Heart right ventricle (tissue), 16 donors: ENCODE measurements around the gene PBRM1. TPM values are rescaled to one million over a fixed set of nuclear protein-coding genes. Genes with fewer than 3 reads are reported as not detected.

Source experiments
- ATAC-seq, 8 donors: fragments of 200-7000 bp; cut with Tn5 transposase; one replicate each; pipeline ENCODE4 v1.9.1; 2020; ENCODE audit warnings: mild to moderate bottlenecking in 8 of 8, moderate library complexity in 8 of 8, moderate number of reproducible peaks in 1 of 8
- DNase-seq, 2 donors: peaks; one replicate each; pipeline ENCODE4 v3.0.0-alpha.2; 2020
- H3K27ac ChIP-seq, 10 donors: fragments of 200-600 bp; sonication (generic) in 2 of 10; one replicate each; pipeline versions ENCODE4 v1.5.0 to v1.8.0; 2020 to 2022; ENCODE audit warnings: mild to moderate bottlenecking in 3 of 10
- H3K27me3 ChIP-seq, 7 donors: fragments of 200-600 bp; one replicate each; pipeline ENCODE4 v1.8.0; 2021 to 2022; ENCODE audit warnings: mild to moderate bottlenecking in 2 of 7
- H3K36me3 ChIP-seq, 9 donors: fragments of 200-600 bp; sonication (generic) in 1 of 9; one replicate each; pipeline versions ENCODE4 v1.5.0 to v1.8.0; 2020 to 2022; ENCODE audit warnings: mild to moderate bottlenecking in 2 of 9
- H3K4me1 ChIP-seq, 9 donors: fragments of 200-600 bp; sonication (generic) in 1 of 9; one replicate each; pipeline versions ENCODE4 v1.5.0 to v1.8.0; 2020 to 2022; ENCODE audit warnings: mild to moderate bottlenecking in 4 of 9
- H3K4me3 ChIP-seq, 10 donors: fragments of 200-600 bp; sonication (generic) in 2 of 10; one replicate each; pipeline versions ENCODE4 v1.5.0 to v1.8.0; 2020 to 2022; ENCODE audit warnings: mild to moderate bottlenecking in 7 of 10, moderate library complexity in 2 of 10
- H3K9me3 ChIP-seq, 11 donors: fragments of 200-600 bp in 10 of 11; sonication (generic) in 2 of 11; one replicate each; pipeline versions ENCODE4 v1.5.0 to v1.8.0; 2013 to 2022; ENCODE audit warnings: mild to moderate bottlenecking in 2 of 11, control low read depth in 1 of 11, moderate library complexity in 1 of 11
- WGBS, 2 donors: extraction: QIAGEN DNeasy Blood & Tissue Kit; methylation state at CpG; one replicate each; pipeline ENCODE4 v1.1.7; 2013; ENCODE audit warnings: inconsistent platforms in 1 of 2; 5-methylcytosine and 5-hydroxymethylcytosine counted together
- intact Hi-C, 10 donors: fragments of 100-400 bp; cut with DNase I; formaldehyde crosslinking; loops; one replicate each; pipeline versions ENCODE4 v1.11.1 to v1.14.2; 2022
- long read RNA-seq, 3 donors: library from polyadenylated mRNA; unstranded; transcript quantifications; one replicate each; pipeline ENCODE4 v2.0.0, GENCODE V29; 2020 to 2021
- polyA plus RNA-seq, 2 donors: library from polyadenylated mRNA; stranded (reverse); fragments of 200-250 nt; gene quantifications; one replicate each; pipeline ENCODE4 v1.2.3, GENCODE V29; 2013
- total RNA-seq, 10 donors: library from RNA; stranded (reverse); fragmentation: NEBNext Ultra II Directional in 3 of 10; extraction: Animal tissue kit (Norgen Biotek cat#: 25700) in 3 of 10; gene quantifications; one replicate each; pipeline versions ENCODE4 v1.2.1 to v1.2.4, GENCODE V29; 2021 to 2023
- TF ChIP-seq, protein P1 (sequence below), 9 donors: fragments of 200-600 bp; sonication (generic) in 2 of 9; IDR thresholded peaks; one replicate each; pipeline versions ENCODE4 v1.5.0 to v1.8.0; 2021 to 2022; ENCODE audit warnings: antibody characterized with exemption in 9 of 9, mild to moderate bottlenecking in 5 of 9, moderate library complexity in 1 of 9
- donor health status: Arrhythmogenic right ventricular cardiomyopathy.
- donor health status: ischemic (EF 13 %, LVEDD 7.1; RV severe dilation, severe dysfunction).
- donor health status: healthy with polysubstance abuse.
- donor health status: DM: no; HTN: yes; CAD: no.
- donor health status: DM: no; HTN: no; CAD: no.
- donor health status: ischemic (EF 25% LVEDD 6.9; RV normal size, moderate dysfunction).
- donor health status: ischemic (EF 25% LVEDD 5.7; RV mildly dilated, moderate dysfunction).
- donor health status: healthy.
- donor health status: DM: yes; HTN: yes; CAD: no.
- donor health status: Ischemic cardiomyopathy.
- donor health status: ischemic (EF 35%, LVEDD 5.7; RV mildly dilated, moderate dysfunction).
- donor health status: nonischemic (EF 11% LVEDD 7.7; RV severe dilation, severe dysfunction).
- donor health status: DM: yes; HTN: yes; CAD: no.
- donor health status: PGD.
- donor health status: ischemic (EF 29% LVEDD 5.4; RV normal size, mild dysfunction).
- donor health status: nonischemic (EF 23%, LVEDD 6.1; RV moderate dilation, normal function).

PBRM1 gene
- total RNA-seq (10 to 100 TPM; 41.6 to 63.9 (median 51.7) TPM), polyA plus RNA-seq (1 to 10 TPM; 6.0 to 8.0 TPM)
- long read RNA-seq, donor 1, partial matches to known transcripts: 15 of 38 reads
- long read RNA-seq, donor 1, other reads (novel, unspliced or antisense): 23 of 38 reads
- long read RNA-seq, donor 2, partial matches to known transcripts: 22 of 46 reads
- long read RNA-seq, donor 2, other reads (novel, unspliced or antisense): 24 of 46 reads
- long read RNA-seq, donor 3, partial matches to known transcripts: 13 of 29 reads
- long read RNA-seq, donor 3, other reads (novel, unspliced or antisense): 16 of 29 reads

- TF ChIP-seq, protein P1, sequence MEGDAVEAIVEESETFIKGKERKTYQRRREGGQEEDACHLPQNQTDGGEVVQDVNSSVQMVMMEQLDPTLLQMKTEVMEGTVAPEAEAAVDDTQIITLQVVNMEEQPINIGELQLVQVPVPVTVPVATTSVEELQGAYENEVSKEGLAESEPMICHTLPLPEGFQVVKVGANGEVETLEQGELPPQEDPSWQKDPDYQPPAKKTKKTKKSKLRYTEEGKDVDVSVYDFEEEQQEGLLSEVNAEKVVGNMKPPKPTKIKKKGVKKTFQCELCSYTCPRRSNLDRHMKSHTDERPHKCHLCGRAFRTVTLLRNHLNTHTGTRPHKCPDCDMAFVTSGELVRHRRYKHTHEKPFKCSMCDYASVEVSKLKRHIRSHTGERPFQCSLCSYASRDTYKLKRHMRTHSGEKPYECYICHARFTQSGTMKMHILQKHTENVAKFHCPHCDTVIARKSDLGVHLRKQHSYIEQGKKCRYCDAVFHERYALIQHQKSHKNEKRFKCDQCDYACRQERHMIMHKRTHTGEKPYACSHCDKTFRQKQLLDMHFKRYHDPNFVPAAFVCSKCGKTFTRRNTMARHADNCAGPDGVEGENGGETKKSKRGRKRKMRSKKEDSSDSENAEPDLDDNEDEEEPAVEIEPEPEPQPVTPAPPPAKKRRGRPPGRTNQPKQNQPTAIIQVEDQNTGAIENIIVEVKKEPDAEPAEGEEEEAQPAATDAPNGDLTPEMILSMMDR (IDR thresholded peaks at IDR 0.05): peak in 1 of 9 donors; percentile 10
- Histone ChIP-seq H3K9me3 (no peaks in the 10 kb centered on the region), H3K4me3 (peak within 1 kb of the TSS; percentile 50 to 95 (median 76)), H3K4me1 (peaks cover 0 to 55% (median 52%) of the 10 kb centered on the region in 9 donors), H3K27ac (peak within 1 kb of the TSS; percentile 91 to 99 (median 98)), H3K36me3 (peaks cover 0 to 51% (median 40%) of the 10 kb centered on the region in 9 donors), H3K27me3 (no peaks in the 10 kb centered on the region)
- peak; percentile 87 to 97 (median 92) for ATAC-seq
- intact Hi-C loops: loop anchor here in 6 of 10 donors (10.0 kb wide), 3 partner anchors 211 to 231 kb away; partner anchors contain the start of genes NISCH (in 3 of the 6) and TNNC1 (in 3 of the 6)
- DNase-seq: peak; percentile 92 to 93
- 1% methylated on average over 69 to 82 of the region's 82 CpGs for WGBS, 2 donors
These were observed at the start of gene PBRM1, which contains the start of gene GNL3 for GRCh38 chr3:52685709-52686691. Gene PBRM1 (minus strand): TSS chr3:52685913. Gene GNL3 (plus strand): TSS chr3:52686032. CDS start chr3:52686093, 61 bp downstream.

GRCh38 chr3:52733256-52733891, 47.7 kb upstream of the PBRM1 start:
- 87 to 98% methylated on average over 10 of the region's 10 CpGs for WGBS, 2 donors
- peaks cover 0 to 8% (median 0%) of the 10 kb centered on the region in 9 donors for H3K4me1 ChIP-seq
- H3K36me3 ChIP-seq: peaks cover 0 to 100% (median 44%) of the 10 kb centered on the region in 9 donors
- no peaks in the 10 kb centered on the region for H3K27me3 ChIP-seq
- H3K9me3 ChIP-seq: peaks cover 0 to 31% (median 6%) of the 10 kb centered on the region in 11 donors
- H3K4me3 ChIP-seq: no peak overlapping the region
- intact Hi-C loops: no loop called here
- no peak for DNase-seq
- H3K27ac ChIP-seq: no peak overlapping the region
- TF ChIP-seq, protein P1 (IDR thresholded peaks at IDR 0.05): no peak
- no peak for ATAC-seq

GRCh38 chr3:52731590-52731989, 45.9 kb upstream of the PBRM1 start:
- peaks cover 0 to 8% (median 0%) of the 10 kb centered on the region in 9 donors for H3K4me1 ChIP-seq
- no peak overlapping the region for H3K27ac ChIP-seq
- H3K36me3 ChIP-seq: peaks cover 0 to 93% (median 32%) of the 10 kb centered on the region in 9 donors
- no peak for ATAC-seq
- WGBS, 2 donors: 82 to 95% methylated on average over 14 of the region's 14 CpGs
- peaks cover 0 to 31% (median 8%) of the 10 kb centered on the region in 11 donors for H3K9me3 ChIP-seq
- H3K27me3 ChIP-seq: no peaks in the 10 kb centered on the region
- no peak for DNase-seq
- intact Hi-C loops: no loop called here
- TF ChIP-seq, protein P1 (IDR thresholded peaks at IDR 0.05): no peak
- no peak overlapping the region for H3K4me3 ChIP-seq
